Activated T-helper 1 cell treated with Interleukin-2 at 50 U/mL for 16 hours (primary cell): ENCODE measurements around the gene KDM4B.
"Not testable (repeated sequence)": the region's sequence is repeated elsewhere in the genome, so short reads cannot be mapped to it uniquely, and the experiment has no call there.

Experiments used
- DNase-seq: peaks from one replicate; pipeline ENCODE4 v3.0.0-alpha.2; 2020; ENCODE audit warnings: low read depth

Gene KDM4B

DNA sequence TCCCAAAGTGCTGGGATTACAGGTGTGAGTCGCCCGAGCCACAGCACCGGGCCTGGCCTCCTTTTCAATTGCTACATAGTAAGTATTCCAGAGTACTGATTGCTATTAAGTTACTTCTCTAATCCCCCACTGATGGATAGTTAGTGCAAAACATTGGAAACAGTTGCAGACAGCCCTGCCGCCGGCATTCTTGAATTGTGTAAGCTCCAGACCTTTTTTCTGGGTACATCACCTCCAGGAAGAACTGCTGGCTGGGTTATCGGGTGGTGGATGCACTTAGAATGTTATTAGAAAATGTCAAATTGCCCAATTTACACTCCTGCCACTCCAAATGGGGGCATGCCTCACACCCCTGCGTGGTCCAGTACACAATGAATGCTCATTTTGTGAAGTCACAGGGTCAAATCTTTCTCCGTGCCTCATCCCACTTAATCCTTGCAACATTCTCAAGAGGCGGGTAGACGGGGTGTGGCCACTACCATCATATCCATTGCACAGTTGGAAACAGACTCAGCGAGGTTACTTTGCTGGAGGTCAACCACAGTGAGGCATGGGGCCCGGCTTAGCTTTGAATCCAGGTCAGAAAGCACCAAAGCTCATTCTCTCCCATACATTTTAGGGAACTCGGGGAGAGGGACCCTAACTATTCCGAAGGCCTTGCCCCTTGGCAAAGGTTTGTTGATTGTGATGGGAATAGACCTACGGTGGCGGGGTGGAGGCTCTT is 1.0 kb upstream of the KDM4B start:
- no peak for DNase-seq

DNA sequence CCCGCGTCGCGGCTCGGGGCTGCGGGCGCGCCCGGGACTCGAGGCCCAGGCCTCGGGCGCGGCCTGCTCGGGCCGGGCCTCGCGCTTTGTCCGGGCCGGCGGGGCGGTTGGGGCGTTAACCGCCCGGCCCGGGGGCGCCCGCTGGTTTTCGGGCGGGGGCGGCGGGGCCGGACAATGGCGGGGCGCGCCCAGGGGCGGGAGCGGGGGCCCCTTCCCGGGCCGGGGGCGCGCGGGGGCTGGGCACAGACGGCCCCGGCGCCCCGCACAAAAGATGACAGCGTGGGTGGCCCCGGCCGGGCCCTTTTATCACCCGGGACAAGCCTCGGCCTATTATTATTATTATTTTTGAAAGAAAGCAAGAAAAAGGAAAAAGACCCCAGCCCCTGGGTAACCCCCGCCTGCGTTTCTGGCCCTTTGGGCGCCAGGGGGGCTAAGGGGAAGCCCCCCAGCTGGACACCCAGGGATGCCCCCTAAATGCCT is 419 bp downstream of the KDM4B start:
- DNase-seq: no peak

DNA sequence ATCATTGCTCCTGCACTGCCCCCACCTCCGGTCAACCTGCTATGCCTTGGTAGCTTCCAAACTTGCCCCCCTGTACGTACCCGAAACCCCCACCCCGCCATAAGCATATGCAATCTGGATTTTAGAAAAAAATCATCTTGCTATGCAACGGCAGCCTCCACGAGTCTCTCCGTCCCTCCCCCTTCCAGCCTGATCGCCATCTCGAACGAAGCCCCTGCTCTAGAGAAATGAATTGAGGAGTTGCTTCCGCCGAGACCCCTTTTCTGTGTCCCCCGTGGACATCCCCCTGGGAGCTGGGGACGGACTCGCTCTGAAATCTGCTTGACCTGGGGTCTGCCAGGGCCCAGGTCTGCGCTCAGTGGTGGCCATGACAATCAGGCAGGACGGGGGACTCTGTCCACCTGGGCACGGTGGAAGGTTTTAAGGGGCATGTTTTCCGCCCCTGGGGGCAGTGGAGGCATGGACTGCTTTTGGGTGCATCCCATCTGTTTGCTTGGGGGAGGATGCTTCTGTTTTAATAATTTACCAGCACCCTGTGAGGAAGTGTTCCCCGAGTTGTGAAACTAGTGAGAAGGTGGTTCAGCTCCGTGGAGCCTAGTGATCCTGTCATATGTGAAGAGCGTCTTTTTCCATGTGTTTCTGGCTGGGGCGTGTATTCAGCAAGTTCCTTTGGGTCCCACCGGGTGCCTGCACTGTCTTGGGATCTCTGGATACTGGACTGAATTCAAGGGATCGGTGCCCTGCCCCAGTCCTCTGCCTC is 1.0 kb downstream of the KDM4B start:
- DNase-seq: no peak

DNA sequence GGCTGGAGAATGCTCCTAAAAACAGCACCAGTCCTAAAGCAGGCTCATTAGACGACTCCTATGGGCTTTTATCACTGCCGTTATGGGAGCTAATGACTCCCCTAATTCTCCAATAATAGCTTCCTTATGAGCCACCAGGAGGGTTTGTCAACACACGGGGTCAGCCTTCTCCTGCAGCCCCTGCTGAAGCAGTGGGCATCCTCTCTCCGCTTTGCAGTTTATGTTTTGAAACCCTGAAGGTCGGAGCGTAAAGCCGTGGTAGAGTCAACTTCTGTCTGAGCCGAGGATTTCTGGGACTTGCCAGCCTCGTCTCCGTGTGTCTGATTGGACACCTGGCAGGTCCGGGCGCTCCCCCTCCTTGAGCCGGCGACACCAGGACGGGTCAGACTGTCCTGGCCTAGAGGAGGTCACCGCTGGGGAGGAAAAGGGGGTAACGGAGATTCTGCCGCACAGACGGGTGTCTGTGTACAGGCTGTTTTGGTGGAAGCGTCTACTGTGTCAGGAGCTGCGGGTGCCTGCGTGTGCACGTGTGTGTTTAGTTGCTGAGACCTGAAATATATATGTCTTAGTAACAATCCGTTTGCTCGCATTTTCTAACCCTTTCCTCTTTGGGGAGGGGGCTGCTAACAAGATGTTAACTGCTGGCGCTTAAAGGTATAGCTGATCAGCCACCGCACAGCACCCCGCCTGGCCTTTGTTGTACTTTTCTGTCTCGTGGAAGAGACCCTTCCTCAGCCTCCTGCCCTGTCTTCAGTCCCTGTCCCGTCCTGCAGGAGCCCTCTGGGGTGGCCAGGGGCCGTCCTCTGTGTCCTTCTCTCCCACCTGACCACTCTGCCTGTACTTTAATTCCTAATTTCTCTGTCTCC is 1.9 kb downstream of the KDM4B start:
- no peak for DNase-seq

DNA sequence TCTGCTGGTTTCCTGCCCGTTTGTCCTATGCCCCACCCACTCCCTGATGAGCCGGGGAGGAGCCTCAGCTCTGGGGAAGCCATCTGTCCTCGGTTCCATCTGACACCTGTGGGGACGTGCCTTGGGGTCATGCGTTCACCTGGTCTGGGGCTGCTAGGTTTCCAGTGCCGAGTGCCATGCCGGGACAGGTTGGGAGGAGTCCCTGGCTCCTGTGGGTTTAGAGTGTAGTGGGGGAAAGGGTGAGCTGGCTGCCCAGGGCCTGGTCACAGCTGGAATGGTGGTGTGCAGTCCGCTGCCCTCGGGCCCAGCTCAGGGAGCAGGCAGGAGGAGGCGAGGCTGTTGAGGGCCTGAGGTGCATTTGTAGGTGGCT is 2.5 kb downstream of the KDM4B start:
- no peak for DNase-seq

DNA sequence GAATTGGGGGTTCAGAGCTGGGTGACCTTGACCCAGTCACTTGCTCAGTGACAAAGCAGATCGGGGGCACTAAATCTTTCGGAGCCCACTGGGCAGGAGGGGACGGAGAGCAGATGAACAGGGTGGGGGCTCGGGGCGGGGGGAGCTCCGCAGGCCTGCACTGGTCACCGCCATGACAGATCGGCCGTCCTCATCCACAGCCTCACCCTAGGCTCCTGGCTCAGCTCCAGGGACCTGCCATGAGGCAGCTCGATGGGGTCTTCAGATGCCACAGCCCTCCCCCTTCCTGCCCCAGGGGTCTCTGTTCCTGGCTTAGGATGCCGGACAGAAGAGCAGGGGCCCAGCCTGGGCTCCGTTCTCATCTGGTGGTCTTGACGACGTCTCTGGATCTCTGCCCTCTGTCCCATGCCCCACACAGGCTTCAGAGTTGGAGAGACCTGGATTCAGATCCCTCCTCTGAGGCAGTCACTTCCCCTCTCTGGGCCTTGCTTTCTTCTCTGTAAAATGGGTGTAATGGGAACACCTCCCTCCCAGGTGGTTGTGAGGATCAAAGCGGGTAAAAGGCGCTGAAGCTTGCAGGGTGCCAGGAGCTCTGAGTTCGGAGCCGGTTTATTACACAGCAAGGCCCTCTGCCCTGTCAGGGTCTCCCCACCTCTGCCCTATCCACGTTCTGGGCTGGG is 3.0 kb downstream of the KDM4B start:
- DNase-seq: no peak

DNA sequence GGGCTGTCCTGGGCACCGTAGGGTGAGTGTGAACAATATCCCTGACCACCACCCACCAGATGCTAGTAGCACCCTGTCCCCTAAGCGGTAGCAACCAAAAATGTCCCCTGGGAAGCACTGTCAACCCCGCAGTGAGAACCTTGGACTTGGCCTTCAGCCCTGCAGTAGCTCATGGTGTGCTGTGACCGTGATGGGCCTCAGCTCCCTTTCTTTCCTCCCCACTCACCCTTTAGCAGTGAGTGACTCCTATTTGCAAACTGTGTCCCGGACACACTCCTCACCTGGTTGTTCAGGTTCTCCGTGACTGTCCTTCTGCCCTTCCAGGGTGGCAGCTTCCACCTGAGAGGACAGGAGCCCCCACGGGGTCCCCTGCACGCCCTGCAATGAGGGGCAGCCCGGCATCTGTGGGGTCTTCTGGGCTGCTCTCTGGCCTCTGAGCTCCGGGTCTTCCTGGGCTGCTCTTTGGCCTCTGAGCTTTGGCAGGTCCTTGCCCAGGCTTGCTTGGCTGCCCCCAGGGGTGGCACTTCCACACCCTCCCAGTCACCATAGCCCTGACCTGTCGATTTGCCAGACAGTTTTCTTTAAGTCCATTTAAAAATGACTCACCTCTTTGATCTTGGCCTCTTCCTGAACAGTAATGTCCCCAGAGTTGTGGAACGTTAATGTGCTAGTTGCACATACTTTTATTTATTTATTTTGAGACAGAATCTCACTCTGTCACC is 3.8 kb downstream of the KDM4B start:
- DNase-seq: no peak

DNA sequence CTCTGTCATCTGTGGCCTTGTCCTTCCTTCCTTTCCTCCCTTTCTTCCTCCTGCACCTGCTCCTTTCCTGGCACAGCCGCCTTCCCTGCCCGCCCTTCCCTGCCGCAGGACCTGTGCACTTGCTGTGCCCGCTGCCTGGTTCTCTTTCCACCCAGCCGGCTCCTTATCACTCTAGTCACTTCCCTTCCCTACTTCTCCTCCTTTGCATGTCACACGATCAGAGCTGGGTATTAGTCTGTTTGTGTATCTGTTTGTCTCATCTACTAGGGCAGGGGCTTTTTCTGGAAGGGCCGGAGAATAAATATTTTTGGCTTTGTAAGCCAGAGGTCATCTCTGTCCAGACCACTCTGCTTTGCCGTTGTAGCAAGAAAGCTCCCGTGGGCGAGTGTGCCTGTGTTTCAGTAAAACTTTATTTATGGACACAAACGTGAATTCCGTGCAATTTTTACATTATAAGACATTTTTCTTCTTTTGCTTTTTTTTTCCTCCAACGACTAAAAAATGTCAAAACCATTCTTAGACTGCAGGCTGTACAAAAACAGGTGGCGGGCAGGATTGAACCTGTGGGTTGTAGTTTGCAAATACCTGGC is 6.1 kb downstream of the KDM4B start:
- no peak for DNase-seq

DNA sequence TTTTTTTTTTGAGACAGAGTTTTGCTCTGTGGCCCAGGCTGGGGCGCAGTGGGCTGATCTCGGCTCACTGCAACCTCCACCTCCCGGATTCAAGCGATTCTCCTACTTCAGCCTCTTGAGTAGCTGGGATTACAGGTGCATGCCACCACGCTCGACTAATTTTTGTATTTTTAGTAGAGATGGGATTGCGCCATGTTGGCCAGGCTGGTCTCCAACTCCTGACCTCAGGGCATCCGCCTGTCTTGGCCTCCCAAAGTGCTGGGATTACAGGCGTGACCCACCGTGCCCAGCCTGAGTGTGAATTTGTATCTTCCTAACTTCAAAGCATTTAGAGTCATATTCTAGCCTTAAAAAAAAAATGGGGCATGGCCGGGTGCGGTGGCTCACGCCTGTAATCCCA is 6.7 kb downstream of the KDM4B start:
- not testable (repeated sequence) for DNase-seq

DNA sequence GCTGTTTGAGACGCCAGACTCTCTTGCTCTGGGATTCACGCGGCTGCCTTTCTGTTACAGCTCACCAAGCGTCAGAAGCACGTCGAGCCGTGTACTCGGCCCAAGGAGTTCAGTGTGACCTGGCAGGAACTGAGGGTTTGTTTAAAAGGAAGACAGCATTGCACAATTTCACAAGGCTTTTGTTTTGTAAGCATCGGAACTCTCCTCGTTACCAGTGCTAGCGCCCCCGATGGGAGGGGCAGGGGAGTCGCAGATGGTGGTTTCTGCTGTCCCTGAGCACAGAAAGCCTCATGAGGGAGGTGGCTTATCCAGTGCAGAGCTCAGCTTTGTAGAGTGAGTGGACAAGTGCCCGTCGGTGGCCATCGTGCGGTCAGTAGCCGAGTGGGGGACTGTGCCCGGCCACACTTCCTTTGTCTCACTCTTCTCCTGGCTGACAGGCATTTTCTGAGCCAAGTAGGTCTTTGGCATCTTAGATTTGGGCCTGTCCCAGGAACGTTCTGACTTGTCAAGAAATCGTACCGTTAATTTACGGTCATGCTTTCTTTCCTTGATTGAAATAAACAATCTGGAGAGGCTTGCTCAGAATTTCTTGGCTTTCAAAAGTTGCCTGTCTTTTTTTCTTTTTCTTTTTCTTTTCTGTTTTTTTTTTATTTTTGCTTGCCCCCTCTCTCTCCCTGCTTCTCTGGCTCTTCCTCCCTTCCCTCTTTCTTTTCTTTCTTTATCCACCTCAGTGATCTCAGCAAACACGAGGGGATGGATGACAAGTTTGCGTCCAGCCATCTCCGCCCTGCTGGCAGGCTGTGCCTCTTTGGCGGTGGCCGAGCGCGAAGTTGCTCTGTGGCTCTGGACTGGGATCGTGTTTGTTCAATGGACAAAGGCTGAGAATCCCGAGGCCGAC is 7.7 kb downstream of the KDM4B start:
- DNase-seq: no peak

DNA sequence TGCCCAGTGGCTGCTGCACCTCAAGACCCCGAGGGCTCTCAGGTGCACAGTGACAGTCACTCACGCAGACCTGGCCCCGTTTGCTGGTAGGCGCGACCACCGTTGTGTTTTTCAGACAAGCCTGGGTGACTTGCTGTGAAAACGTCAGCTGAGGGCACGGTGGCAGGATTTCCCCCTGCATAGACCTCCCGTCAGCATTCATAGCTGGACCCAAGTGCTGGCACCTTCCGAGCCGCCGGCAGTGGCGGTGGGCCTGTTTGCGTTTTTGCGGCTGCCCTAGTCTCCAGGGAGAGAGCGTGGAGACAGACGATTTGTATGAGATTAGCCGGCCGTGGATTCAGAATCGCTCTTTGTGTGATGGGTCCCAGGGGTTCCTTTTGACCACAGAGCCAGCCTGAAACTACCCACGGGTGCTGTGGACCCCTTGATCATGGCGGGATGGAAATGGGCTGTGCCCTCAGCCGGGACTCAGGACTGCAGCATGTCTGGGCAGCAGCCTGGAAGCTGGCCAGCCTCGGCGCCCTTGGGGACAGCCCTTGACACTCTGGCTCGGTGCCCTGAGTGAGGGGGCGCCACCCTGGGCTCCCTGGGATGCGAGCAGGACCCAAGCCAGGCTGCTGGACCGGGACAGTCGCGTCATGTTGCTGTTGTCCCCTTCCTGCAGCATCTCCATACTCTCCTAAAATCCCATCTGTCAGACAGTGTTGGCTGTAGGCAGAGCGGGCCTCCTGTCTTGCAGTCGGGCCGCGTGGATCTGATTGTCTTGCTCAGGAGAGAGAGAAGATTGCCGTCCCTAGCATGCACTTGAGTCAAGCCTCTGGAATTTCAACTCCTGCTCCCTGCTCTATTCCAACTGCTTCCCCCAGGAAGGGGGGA is 8.6 kb downstream of the KDM4B start:
- DNase-seq: no peak

DNA sequence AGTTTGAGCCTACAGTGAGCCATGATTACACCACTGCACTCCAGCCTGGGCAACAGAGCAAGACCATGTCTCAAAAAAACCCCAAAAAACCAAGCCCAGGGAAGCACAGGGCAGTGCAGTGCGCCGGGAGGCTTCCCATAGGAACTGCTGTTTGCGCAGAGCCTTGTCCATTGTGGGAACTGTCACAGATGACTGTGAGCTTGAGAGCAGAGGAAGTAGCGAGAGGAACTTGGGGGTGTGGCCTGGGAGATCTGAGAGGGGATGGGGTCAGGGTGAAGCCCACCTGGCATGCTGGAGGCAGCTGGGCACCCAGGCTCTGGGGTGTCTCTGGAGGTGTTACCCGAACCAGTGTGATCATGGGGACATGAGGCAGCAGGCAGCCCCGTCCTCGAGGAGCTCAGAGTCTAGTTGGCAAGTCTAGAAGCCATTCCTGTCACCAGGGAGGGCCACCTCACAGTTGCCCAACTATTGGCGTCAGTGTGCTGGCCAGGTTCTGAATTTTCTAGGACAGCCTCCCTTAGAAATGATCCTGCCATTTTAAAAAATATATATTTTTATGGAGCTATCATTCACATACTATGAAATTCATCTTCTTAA is 10.4 kb downstream of the KDM4B start:
- DNase-seq: no peak

DNA sequence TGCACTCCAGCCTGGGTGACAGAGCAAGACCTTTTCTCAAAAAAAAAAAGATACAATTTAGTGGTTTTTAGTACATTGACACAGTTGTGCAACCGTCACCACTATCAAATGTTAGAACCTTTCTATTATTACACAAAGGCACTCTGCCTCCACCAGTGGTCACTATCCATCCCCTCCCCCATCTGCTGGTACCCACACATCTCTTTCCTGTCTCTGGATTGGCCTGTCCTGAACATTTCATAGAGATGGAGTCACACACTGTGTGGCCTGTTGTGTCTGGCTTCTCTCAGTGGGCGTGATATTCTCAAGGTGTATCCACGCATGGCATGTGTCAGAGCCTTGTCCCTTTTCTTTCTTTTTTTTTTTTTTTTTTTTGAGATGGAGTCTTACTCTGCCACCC is 11.2 kb downstream of the KDM4B start:
- no peak for DNase-seq

DNA sequence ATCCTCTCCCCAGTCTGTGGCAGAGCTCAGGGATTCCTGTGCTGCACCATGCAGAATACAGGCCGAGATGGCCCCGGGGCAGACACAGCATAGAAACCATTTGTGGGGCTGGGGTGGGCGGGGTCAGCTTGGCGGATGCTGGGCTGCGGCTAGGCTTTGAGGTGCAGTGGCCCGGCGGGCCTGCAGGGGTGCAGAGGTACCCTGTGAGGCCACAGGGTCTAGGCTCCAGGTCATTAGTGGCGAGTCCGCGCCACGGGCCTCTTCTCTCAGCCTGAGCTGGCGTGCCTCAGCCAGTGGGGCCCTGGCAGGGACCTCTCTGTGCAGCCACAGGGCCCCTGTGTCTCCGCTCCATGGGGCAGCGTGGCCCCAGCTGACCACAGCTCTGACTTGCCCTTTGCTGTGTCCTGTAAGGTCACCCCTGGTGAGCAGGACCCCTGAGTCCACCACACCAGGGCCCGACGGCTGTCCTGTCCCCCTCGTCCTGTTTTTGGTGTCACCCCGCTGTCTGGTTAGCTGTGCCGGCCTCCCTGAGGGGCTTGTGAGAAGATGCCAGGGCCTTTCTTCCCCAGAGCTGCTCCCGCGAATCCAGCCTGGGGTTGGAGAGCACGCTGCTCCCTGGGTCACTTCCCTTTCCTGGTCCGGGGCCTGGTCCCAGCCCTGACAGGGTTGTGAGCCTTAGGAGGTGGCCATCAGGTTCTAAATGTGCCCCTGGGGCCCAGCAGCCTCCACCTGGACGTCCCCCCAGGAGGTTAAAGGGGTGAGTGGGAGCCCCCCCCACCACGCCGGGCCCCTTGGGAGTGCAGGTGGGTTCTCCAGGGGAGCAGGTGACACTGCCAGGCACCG is 12.1 kb downstream of the KDM4B start:
- no peak for DNase-seq

DNA sequence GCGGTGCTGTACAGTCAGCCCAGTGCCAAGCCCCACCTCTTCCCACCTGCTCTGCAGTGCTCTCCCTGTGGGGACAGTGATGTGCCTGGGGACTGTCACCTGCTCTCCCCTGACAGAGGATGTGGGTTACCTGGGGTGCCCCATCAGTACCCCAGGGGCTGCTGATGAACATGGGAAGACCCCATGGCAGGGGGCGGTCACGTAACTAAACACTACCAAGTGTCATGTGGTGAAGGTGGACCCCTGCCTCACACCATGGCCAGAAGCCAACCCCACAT is 12.7 kb downstream of the KDM4B start:
- no peak for DNase-seq

DNA sequence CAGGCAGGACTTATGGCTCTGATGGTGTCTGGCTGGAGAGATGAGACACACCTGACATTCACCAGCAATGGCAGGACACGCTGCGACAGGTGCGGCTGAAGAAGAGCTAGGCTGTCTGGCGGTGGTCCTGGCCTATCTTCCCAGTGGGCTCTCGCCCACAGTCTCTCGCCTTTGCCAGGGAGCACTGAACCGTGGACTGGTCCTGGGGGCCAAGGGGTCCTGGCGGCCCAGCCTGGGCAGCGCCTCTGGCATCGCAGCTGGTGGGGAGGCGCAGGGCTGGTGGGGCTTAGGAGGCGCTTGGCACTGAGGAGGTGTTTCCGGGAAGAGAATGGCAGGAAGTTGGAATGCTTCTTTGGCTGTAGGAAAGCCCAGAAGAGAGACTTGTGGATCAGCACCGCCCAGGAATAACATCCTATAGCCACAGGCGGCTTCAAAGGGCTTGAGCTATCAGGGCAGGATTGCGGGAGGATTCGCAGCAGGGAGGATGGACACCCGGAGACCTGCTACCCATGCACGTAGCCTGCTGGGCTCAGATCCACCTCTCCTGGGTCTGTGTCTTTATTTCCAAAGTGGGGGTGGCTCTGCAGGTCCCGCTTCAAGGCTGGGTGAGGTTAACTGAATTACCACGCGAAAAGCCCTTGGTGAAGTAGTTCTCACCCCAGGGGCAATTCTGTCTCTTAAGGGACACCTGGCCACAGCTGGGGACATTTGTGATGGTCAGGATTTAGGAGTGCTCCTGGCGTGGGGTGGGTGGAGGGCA is 14.6 kb downstream of the KDM4B start:
- DNase-seq: no peak

DNA sequence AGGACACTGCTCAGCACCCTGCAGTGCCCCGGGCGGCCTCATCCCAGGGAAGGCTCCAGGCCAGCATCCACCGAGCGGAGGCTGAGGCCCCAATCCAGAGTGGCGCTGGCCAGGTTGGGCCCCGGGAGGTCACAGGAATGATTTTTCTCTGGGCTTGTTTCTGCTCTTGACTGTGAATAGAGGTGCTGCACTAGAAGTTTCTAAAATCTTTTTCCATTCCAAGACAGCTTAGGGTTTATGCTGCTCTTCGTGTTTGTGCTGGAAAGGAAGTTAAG is 15.1 kb downstream of the KDM4B start:
- no peak for DNase-seq
